HG03520 (cell line): ENCODE measurements around the gene CLCNKA.
"Not testable (repeated sequence)": the region's sequence is repeated elsewhere in the genome, so short reads cannot be mapped to it uniquely, and the experiment has no call there.

Experiments used
- ATAC-seq: cut with Tn5 transposase; IDR thresholded peaks from one replicate; pipeline ENCODE4 v1.9.1; 2021; ENCODE audit warnings: mild to moderate bottlenecking, moderate library complexity; ENCODE audit not compliant: unreplicated experiment

Gene CLCNKA

GRCh38 chr1:16061989-16062686 is 40.3 kb downstream of the CLCNKA start:
- ATAC-seq: not testable (repeated sequence)

- not testable (repeated sequence) for ATAC-seq
Measured at GRCh38 chr1:16062687-16063075, 40.8 kb downstream of the CLCNKA start.

GRCh38 chr1:16063226-16063829 is 41.5 kb downstream of the CLCNKA start:
- no peak for ATAC-seq

- no peak for ATAC-seq
Measured at GRCh38 chr1:16063921-16064320, 42.1 kb downstream of the CLCNKA start.

- ATAC-seq: no peak
Measured at GRCh38 chr1:16064536-16065268, 42.9 kb downstream of the CLCNKA start.

GRCh38 chr1:16065269-16065576 is 43.4 kb downstream of the CLCNKA start:
- no peak for ATAC-seq

GRCh38 chr1:16066245-16066644 is 44.4 kb downstream of the CLCNKA start:
- ATAC-seq: no peak

- ATAC-seq: no peak
Measured at GRCh38 chr1:16067127-16067768, 45.4 kb downstream of the CLCNKA start.

- no peak for ATAC-seq
Measured at GRCh38 chr1:16067933-16068332, 46.1 kb downstream of the CLCNKA start.

- no peak for ATAC-seq
Measured at GRCh38 chr1:16068356-16069270, 46.8 kb downstream of the CLCNKA start.

GRCh38 chr1:16070640-16071355 is 49.0 kb downstream of the CLCNKA start:
- no peak for ATAC-seq

GRCh38 chr1:16071614-16072013 is 49.8 kb downstream of the CLCNKA start:
- ATAC-seq: no peak

GRCh38 chr1:16072095-16072494 is 50.3 kb downstream of the CLCNKA start:
- ATAC-seq: no peak

- no peak for ATAC-seq
Measured at GRCh38 chr1:16072616-16073484, 51.0 kb downstream of the CLCNKA start.

- no peak for ATAC-seq
Measured at GRCh38 chr1:16073490-16074119, 51.8 kb downstream of the CLCNKA start, which contains the start of gene FAM131C. Gene FAM131C (minus strand): TSS chr1:16073651. CDS start chr1:16073442, 209 bp downstream.

- ATAC-seq: no peak
Measured at GRCh38 chr1:16074217-16074616, 52.4 kb downstream of the CLCNKA start.

- ATAC-seq: no peak
Measured at GRCh38 chr1:16075337-16076030, 53.6 kb downstream of the CLCNKA start.
